GM18909 (cell line): ENCODE results near the gene SLC2A11.
A peak's percentile ranks its signal among the peaks of the same experiment; 100 is the strongest.
"Not testable (repeated sequence)": the region's sequence is repeated elsewhere in the genome, so short reads cannot be mapped to it uniquely, and the experiment has no call there.

Experiments
- ATAC-seq: cut with Tn5 transposase; IDR thresholded peaks from one replicate; pipeline ENCODE4 v1.9.1; 2021; ENCODE audit warnings: mild to moderate bottlenecking; ENCODE audit not compliant: unreplicated experiment, poor library complexity

Gene SLC2A11

DNA sequence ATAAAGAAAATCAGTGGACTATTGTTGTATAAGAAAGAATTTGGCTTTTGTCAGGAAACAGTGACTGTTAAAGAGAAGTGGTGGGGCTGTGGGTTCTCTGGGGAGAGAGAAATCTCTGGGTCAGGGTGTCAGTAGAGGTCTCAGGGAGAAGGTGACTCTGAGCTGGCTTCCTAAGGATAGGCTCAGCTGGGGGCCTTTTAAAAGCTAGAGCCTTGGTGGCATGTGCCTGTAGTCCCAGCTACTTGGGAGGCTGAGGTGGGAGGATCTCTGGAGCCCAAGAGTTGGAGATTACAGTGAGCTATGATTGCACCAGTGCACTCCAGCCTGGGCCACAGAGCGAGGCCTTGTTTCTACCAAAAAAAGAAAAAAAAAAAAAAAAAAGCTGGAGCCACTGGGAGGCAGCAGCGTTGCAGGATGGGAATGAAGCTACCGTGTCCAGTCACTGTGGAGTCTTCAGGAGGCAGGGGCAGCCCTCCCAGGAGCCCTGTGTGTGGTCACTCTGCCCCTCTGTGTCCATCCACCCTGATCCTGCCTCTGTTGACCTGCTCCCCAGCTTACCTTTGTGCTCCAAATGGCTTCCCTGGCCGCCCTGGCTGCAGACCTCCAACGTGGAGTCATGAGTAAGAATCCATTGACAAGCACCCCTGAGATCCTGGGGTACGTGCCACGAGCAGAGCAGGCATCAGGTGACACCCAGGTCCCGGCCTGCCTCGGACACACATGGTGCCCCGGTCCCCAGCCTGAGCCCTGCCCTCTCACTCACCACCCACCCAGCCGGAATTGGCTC, 31.1 kb downstream of the SLC2A11 start:
- ATAC-seq, result no peak

DNA sequence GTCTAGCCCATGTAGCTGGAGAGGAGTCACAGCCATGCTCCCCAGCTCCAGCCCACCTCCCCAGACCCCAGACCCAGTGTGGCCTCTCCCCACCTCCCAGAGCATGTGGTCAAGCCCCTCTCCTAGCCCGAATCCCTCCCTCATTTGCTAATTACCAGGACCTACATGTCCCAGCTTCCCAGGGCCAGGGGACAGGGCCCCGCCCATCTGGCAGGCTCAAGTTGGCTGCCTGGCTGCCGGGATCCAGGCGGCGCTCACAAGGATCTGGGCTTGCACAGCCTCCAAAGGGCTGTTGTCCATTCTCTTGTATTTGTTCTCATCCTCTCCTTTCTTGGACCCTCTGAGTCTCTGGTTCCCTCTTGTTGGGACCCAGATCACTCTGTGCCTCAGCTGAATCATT, 31.9 kb downstream of the SLC2A11 start:
- no peak for ATAC-seq

DNA sequence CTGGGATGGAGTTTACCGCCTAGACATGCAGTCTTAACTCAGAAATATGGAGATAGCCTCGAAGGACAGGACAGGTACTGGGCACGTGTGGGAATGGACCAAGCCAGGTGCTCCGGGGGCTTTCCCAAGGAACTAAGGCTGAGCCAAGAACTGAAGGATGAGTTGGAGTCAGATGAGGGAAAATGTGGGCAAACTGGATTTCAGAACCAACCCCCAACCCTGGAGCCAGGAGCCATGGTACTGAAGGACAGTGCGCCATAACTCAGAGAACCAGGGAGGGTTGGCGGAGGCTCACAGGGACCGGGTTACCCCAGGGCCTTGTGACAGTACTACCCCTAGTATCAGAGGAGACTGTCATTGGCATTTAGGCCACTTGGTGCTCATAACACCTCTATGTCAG, 34.1 kb downstream of the SLC2A11 start:
- no peak for ATAC-seq

DNA sequence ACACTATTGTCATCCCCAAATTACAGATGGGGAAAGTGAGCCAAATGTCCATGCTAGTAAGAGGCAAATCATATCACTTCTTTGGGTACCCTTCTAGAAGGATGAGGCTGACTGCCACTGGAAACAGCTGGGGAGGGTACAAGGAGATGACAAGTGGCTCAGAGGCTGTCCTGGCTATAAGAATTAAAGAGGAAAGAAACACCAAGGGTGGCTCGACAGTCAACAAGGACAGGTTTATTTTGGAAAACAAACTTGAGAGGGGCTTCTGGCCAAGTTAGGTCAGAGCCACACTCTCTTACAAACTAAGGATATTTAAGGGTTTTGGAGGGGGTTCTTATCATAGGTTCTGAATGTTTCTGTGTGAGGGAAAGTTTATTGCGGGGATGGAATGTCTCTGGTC, 34.5 kb downstream of the SLC2A11 start:
- no peak for ATAC-seq

DNA sequence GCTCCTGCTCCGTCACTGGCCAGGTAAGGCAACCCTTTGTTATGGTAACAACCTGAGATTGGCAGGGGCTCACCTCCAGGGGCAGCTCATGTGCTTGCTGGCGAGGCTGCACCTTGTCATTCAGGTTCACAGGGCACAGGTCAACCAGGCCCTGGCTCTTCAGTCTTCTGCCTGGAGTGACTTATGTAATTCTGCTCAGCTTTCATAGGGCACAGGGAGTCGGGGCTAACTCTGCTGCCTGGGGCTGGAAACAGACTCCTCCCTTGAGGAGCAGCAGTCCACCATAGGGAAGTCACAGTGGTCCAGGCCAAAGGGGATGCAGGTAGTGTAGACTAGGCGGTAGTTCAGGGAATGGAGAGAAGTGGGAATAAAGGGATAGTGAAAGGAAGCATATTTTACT, 35.0 kb downstream of the SLC2A11 start:
- ATAC-seq, result no peak

DNA sequence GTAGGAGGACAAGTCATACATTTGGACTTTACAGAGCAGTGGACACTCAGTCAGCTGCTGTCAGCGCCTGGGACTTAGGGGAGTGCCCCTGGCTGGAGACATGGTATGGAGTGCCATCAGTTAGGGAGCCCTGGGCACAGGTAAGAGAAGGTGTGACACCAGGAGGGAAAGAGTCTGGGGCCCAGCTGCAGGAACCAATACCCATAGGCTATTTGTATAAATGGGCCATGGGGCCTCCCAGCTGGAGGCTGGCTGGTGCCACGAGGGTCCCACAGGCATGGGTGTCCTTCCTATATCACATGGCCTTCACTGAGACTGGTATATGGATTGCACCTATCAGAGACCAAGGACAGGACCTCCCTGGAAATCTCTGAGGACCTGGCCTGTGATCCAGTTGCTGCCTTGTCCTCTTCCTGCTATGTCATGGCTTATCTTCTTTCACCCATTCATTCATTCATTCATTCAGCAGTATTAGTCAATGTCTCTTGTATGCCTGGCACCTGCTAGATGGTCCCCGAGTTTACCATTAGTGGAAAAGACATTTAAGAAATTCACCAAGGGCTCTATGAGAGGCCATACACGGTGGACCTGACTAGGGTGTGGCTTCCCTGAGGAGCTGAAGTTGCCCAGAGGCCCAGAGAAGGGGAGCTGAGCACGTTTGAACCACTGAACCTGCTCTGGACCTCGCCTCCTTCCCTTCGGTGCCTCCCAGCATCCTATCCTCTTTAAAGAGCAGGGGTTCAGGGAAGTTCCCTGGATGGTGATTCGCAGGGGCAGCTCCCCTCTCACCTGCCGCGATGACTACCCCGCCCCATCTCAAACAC, 35.7 kb downstream of the SLC2A11 start:
- ATAC-seq, result no peak

DNA sequence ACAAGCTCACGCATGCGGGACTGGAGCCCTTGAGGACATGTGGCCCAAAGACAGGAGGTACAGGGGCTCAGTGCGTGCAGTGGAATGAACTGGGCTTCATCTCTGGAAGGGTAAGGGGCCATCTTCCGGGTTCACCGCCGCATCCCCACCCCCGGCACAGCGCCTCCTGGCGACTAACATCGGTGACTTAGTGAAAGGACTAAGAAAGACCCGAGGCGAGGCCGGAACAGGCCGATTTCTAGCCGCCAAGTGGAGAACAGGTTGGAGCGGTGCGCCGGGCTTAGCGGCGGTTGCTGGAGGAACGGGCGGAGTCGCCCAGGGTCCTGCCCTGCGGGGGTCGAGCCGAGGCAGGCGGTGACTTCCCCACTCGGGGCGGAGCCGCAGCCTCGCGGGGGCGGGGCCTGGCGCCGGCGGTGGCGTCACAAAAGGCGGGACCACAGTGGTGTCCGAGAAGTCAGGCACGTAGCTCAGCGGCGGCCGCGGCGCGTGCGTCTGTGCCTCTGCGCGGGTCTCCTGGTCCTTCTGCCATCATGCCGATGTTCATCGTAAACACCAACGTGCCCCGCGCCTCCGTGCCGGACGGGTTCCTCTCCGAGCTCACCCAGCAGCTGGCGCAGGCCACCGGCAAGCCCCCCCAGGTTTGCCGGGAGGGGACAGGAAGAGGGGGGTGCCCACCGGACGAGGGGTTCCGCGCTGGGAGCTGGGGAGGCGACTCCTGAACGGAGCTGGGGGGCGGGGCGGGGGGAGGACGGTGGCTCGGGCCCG, 36.5 kb downstream of the SLC2A11 start, which contains the start of gene MIF:
MIF (plus strand) TSS at position 439 of the 765 bp plus-strand sequence; CDS start at position 531, 92 bp downstream.
- ATAC-seq, result peak; percentile 83

DNA sequence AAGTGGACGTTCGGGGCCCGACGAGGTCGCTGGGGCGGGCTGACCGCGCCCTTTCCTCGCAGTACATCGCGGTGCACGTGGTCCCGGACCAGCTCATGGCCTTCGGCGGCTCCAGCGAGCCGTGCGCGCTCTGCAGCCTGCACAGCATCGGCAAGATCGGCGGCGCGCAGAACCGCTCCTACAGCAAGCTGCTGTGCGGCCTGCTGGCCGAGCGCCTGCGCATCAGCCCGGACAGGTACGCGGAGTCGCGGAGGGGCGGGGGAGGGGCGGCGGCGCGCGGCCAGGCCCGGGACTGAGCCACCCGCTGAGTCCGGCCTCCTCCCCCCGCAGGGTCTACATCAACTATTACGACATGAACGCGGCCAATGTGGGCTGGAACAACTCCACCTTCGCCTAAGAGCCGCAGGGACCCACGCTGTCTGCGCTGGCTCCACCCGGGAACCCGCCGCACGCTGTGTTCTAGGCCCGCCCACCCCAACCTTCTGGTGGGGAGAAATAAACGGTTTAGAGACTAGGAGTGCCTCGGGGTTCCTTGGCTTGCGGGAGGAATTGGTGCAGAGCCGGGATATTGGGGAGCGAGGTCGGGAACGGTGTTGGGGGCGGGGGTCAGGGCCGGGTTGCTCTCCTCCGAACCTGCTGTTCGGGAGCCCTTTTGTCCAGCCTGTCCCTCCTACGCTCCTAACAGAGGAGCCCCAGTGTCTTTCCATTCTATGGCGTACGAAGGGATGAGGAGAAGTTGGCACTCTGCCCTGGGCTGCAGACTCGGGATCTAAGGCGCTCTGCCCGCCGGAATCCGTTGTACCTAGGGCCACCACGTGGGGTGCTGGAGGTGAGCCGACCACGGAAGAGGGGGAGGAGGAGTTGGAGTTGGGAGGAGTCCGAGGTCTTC, 37.3 kb downstream of the SLC2A11 start:
- ATAC-seq, result peak; percentile 25

DNA sequence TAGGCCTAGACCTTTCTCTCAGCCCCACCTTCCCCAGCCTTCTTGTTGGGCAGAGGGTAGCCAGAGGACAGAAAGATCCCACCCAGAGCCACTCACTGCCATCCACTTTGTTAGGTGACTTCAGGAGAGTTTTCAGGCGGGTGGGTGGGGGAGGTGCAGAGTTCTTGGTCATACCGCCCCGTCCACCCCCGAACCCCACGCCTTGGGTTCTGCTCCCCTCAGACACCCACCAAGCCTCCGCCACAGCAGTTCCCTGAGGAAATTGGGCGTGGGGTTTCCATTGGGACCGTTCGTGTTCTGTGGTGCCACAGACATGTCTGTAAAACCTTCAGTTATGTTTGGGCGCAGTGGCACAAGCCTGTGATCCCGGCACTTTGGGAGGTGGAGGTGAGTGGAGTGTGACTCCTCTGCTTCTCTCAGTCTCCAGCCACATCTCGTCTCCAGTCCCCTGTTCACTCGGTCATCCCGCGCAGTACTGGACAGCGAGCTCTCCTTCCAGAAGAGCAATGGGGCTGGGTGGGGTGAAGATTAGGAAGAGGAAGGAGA, 38.0 kb downstream of the SLC2A11 start:
- ATAC-seq, result no peak

DNA sequence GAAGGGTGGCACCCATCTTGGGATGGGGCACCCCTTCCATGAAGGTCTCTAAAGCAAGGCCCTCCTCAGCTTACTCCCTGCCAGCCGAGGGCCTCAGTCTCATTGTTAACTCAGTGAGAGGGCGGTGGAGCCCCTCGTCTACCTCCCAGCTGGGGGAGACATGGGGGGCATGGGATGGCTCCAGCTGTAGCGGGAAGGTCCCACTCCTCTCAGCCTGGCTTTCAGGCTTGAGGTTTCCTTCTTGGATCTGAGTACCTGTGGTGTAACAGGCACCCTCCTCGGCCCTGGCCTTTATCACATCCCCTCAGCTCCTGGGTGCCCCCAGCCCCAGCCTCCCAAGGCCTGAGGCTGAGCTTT, 38.5 kb downstream of the SLC2A11 start:
- no peak for ATAC-seq

DNA sequence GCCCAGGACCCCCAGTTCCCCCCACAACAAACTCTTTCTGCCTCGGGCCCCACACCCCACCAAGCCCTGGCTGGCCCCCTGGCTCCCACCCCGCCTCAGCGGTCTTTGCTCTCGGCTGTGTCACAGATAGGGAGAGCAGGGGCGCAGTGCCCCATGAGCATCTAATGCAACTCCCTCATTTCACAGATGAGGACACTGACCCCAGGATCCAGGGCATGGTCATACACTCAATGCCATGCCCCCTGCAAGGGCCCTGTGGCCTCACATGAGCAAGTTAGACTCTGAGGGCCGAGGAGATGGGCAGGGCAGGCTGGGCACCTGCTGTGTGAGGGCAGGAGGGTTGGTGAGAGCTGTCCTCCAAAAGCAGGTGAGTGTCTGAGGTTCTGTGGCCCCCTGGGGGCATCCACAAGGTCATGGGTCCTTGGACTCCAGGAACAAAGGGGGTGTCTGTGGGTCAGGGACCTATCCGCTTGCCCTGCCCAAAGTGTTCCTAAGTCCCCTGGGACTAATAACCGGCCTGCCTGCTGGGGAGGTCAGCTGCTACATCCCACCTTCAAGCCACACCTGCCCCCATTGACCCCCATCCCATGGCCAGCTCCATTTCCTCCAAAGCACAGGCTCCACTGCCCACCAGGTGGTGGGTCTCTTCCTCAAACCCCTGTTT, 39.0 kb downstream of the SLC2A11 start:
- ATAC-seq, result no peak

DNA sequence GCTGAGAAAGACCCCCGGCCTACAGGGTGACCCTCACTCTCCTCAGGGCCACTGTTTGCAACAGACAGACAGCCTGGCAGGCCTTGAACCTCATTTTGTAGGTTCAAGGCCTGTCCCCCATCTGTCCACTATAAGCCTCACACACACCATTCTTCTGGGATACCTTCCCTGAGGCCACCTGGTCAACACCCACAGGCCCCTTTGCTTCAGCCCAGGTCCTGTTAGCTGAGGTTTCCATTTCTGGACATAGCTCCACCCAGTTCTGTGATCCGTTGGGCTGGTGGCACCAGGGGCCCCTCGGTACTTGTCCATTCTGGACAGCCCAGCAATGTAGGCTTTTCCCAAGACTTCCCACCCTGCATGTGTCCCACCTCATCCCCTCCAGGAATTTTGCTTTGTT, 39.6 kb downstream of the SLC2A11 start:
- ATAC-seq, result no peak

DNA sequence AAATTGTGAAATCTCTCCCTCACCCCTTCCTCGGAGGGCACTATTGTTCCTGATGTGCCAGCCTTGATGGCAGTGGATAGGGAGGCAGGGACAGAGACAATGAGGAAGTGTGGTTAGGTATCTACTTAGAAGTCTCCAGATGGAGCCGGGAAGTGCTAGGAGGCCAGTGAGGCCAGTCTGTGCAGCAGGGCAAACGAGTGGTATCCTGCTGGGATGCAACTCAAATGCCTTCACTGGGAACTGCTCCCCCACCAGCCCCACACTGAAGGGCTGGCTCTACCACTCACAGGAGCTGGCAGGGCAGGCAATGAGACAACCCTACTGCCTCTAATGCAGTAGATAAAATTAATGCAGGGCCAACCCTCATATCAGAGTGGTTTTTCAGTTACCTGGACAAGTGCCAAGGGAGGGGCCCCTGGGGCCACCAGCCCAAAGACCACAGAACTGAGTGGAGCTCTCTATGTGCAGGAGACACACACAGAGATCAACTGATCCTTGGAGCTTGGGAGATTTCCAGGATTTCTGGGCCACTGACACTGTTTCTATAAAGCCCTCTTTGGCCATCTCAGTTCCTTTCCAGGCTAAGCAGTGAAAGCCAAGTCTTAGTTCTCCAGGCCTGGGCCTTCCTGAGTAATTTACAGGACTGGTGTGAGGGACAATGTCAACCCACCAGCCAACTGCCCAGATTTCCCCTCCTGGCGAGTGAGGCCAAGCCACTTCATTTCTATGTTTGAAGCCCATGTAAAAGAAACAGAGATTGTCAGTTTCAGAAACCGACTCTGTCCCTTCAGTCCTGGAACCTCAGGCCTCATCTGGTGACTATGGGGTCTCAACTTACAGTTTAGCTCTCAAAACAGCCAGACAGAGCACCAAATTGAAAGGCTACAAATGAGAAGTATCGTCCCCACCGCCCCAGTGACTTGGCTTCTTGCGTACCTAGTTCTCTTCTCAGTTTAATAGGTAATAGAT, 40.6 kb downstream of the SLC2A11 start:
- ATAC-seq, result no peak

DNA sequence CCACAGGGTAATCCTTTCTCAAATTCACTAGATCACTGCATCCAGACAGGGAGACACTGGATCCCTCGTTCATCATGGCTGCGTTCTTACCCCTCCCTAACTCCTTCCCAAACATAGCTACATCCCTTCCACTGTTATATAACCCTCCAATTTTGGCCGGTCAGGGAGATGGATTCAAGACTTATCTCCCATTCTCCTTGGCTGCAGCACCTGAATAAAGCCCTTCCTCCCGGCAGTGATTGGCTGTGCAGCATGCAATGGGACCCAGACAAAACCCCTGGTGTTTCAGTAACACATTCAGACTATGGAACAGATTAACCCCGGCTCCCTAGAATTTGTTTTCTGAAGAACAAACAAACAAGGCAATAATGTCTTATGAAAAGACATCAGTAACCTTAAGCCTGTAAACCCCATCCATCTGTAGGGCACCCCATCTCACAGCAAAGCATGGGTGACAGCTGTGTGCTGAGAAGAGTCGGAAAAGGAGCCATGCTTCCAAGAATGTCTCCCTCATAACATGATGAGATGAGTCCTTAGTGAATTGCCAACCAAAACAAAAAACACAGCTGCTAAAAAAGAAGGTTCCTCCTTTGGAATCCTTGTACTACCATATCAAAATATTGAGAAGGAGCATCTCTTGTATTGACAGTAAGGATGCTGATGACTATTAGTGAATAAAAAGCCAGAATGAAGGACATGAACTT, 41.5 kb downstream of the SLC2A11 start:
- ATAC-seq, result no peak

DNA sequence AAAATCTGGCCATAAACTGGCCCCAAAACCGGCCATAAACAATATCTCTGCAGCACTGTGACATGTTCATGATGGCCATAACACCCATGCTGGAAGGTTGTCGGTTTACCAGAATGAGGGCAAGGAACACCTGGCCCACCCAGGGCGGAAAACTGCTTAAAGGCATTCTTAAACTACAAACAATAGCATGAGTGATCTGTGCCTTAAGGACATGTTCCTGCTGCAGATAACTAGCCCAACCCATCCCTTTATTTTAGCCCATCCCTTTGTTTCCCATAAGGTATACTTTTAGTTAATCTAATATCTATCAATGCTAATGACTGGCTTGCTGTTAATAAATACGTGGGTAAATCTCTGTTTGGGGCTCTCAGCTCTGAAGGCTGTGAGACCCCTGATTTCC, 42.6 kb downstream of the SLC2A11 start:
- ATAC-seq, result not testable (repeated sequence)

DNA sequence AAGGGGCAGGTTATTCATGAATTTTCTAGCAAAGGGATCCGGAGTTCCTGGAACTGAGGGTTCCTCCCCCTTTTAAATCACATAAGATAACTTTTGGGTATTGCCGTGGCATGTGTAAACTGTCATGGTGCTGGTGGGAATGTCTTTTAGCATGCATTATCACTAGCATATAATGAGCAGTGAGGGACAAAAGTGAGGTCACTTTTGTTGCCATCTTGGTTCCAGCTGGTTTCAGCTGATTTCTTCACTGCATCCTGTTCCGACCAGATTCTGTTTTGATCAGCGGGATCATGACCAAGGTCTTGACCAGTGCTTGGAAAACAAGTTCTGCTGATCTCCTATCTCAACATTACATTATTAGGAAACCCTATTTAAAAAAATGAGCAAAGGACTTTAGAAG, 43.9 kb downstream of the SLC2A11 start:
- no peak for ATAC-seq

DNA sequence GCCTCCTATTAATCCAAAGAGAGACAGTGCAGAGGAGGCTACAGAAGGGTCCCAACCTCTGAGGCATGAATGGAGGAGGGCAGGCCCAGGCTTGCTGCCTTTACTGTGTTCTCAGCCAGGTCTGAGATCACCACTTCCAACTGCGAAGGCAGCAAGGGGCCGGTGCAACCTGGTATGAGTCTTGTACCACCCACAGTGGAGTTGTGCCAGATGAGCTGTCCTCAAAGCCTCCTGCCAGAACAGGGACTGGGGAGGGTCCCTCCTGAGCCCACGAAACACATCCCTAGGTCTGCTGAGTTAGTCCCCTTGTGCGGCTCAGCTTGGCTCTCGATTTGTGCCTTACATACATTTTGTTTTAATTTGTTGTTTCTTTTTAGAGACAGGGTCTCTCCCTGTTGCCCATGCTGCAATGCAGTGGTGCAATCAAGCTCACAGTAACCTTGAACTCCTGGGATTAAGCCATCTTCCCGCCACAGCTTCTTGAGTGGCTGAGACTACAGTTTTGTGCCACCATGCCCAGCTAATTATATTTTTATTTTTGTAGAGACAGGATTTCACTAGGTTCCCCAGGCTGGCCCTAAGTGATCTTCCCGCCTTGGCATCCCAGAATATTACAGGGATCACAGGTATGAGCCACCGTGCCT, 45.8 kb downstream of the SLC2A11 start:
- no peak for ATAC-seq
